ENCODE measurements around the gene PRX.

- TF ChIP-seq CTCF (IDR thresholded peaks at IDR 0.05 in 2 of 3, conservative IDR thresholded peaks at IDR 0.05 in 1 of 3; ENCODE audit: insufficient read depth in 2 of 3, low read depth in 1 of 3, low read length in 3 of 3) (no peak), ZBTB26 (CRISPR knock-in tag; IDR thresholded peaks at IDR 0.05) (no peak), ZNF253 (CRISPR knock-in tag; conservative IDR thresholded peaks at IDR 0.05) (no peak), JUND (IDR thresholded peaks at IDR 0.05; ENCODE audit: borderline replicate concordance, low read depth, low read length) (no peak), JUND (tag; IDR thresholded peaks at IDR 0.05; ENCODE audit: borderline replicate concordance, low read depth, low read length) (no peak), BACH1 (tag; IDR thresholded peaks at IDR 0.05) (no peak), SAP30 (IDR thresholded peaks at IDR 0.05; ENCODE audit: borderline replicate concordance, insufficient read depth, low read depth, low read length, poor library complexity, severe bottlenecking) (no peak), KAT8 (IDR thresholded peaks at IDR 0.05; ENCODE audit: low read depth) (no peak), CREB1 (IDR thresholded peaks at IDR 0.05) (no peak), CREB1 (CRISPR knock-in tag; IDR thresholded peaks at IDR 0.05) (no peak), ZNF121 (CRISPR knock-in tag; conservative IDR thresholded peaks at IDR 0.05) (no peak), HEY1 (CRISPR knock-in tag; IDR thresholded peaks at IDR 0.05; ENCODE audit: borderline replicate concordance) (no peak), HMG20A (CRISPR knock-in tag; conservative IDR thresholded peaks at IDR 0.05) (no peak), MAZ (CRISPR knock-in tag; conservative IDR thresholded peaks at IDR 0.05 in 1 of 2, IDR thresholded peaks at IDR 0.05 in 1 of 2) (no peak), TAF7 (tag; IDR thresholded peaks at IDR 0.05) (no peak)
Measured at GRCh38 chr19:40356681-40357595, 56.2 kb downstream of the PRX start.
